H1 (cell line): ENCODE measurements around the gene OSBPL5. TPM values are rescaled to one million over a fixed set of nuclear protein-coding genes. Genes with fewer than 3 reads are reported as not detected.
A peak's percentile ranks its signal among the peaks of the same experiment; 100 is the strongest.

Experiments
- CTCF ChIA-PET: fragments of 300-600 bp; sonication (Branson Sonifier 250); formaldehyde crosslinking; loops from one replicate; lab custom pipeline; 2021; ENCODE audit not compliant: partially characterized antibody; lab: Charles Lee
- POLR2A ChIA-PET: fragments of 300-600 bp; sonication (Branson Sonifier 250); formaldehyde crosslinking; loops from one replicate; lab custom pipeline; 2021; ENCODE audit warnings: inconsistent platforms; ENCODE audit not compliant: partially characterized antibody; lab: Charles Lee
- DNase-seq, 2 experiments: peaks; one replicate each; pipeline versions ENCODE4 v3.0.0 to v3.0.0-alpha.2; 2010 to 2022; ENCODE audit warnings: low spot score in 2 of 2, low read depth in 1 of 2, mixed read lengths in 1 of 2
- FAIRE-seq: peaks from 2 replicates; lab custom pipeline; 2011; peaks lifted over from hg19 to GRCh38; lab: Jason Lieb, UNC
- H2AFZ ChIP-seq: 2 replicates; pipeline ENCODE4 v1.8.1; 2012; ENCODE audit warnings: low read length, inconsistent platforms
- H2AK5ac ChIP-seq: 2 replicates; pipeline ENCODE4 v1.6.1; 2013; ENCODE audit warnings: low read depth, low read length
- H2BK120ac ChIP-seq: replicated peaks from 2 replicates; pipeline ENCODE3; 2013; ENCODE audit warnings: low read depth, low read length, inconsistent platforms
- H2BK12ac ChIP-seq: 2 replicates; pipeline ENCODE4 v1.6.1; 2013; ENCODE audit warnings: low read depth, low read length
- H2BK15ac ChIP-seq: 2 replicates; pipeline ENCODE4 v1.6.1; 2013; ENCODE audit warnings: low read length
- H2BK20ac ChIP-seq: 2 replicates; pipeline ENCODE4 v1.6.1; 2013; ENCODE audit warnings: low read length
- H2BK5ac ChIP-seq: 2 replicates; pipeline ENCODE4 v1.6.1; 2013; ENCODE audit warnings: low read depth, low read length
- H3K14ac ChIP-seq: 2 replicates; pipeline ENCODE4 v1.6.1; 2013; ENCODE audit warnings: inconsistent platforms; ENCODE audit not compliant: insufficient read length
- H3K18ac ChIP-seq: 2 replicates; pipeline ENCODE4 v1.6.1; 2013; ENCODE audit warnings: low read length; ENCODE audit errors: extremely low read depth
- H3K23ac ChIP-seq: 2 replicates; pipeline ENCODE4 v1.6.1; 2013; ENCODE audit warnings: inconsistent platforms; ENCODE audit not compliant: insufficient read length
- H3K23me2 ChIP-seq: 2 replicates; pipeline ENCODE4 v1.6.1; 2013; ENCODE audit warnings: low read depth, low read length
- H3K27ac ChIP-seq: 2 replicates; pipeline ENCODE4 v1.6.1; 2011; ENCODE audit warnings: low read depth, low read length, inconsistent platforms
- H3K27me3 ChIP-seq, 4 experiments: replicated peaks in 1 of 4; 1 replicate in 1 of 4; 2 replicates in 3 of 4; pipeline versions ENCODE4 v1.6.1 to v1.8.1; 2011 to 2013; ENCODE audit warnings: low read length in 3 of 4, mild to moderate bottlenecking in 3 of 4, inconsistent platforms in 2 of 4, mixed read lengths in 2 of 4, moderate library complexity in 1 of 4; ENCODE audit not compliant: control insufficient read depth in 3 of 4, insufficient read depth in 3 of 4; ENCODE audit errors: extremely low read depth in 1 of 4
- H3K36me3 ChIP-seq, 4 experiments: 2 replicates each; pipeline versions ENCODE4 v1.6.1 to v1.8.1; 2011 to 2013; ENCODE audit warnings: mild to moderate bottlenecking in 4 of 4, low read length in 3 of 4, moderate library complexity in 2 of 4, control low read depth in 1 of 4, inconsistent platforms in 1 of 4; ENCODE audit not compliant: insufficient read depth in 4 of 4, control insufficient read depth in 2 of 4
- H3K4ac ChIP-seq: replicated peaks from 2 replicates; pipeline ENCODE3; 2013; ENCODE audit warnings: low read length, low read depth, mixed read lengths, inconsistent platforms; ENCODE audit not compliant: insufficient read length
- H3K4me1 ChIP-seq, 4 experiments: replicated peaks in 1 of 4; 1 replicate in 1 of 4; 2 replicates in 3 of 4; pipeline versions ENCODE4 v1.6.1 to v1.8.1; 2011 to 2013; ENCODE audit warnings: low read length in 3 of 4, inconsistent platforms in 2 of 4, mixed read lengths in 1 of 4; ENCODE audit not compliant: insufficient read depth in 4 of 4, control insufficient read depth in 3 of 4
- H3K4me2 ChIP-seq, 2 experiments: 2 replicates each; pipeline versions ENCODE4 v1.6.1 to v1.8.1; 2011 to 2013; ENCODE audit warnings: low read depth in 2 of 2, low read length in 2 of 2, control low read depth in 1 of 2, inconsistent platforms in 1 of 2, mild to moderate bottlenecking in 1 of 2; ENCODE audit not compliant: insufficient read depth in 1 of 2
- H3K4me3 ChIP-seq, 4 experiments: fragments of 200-600, 300-600 bp in 1 of 4; sonication (generic), shearing (Covaris generic), sonication (Bioruptor Twin) in 1 of 4; 2 replicates each; pipeline versions ENCODE4 v1.5.1 to v1.8.1; 2011 to 2016; ENCODE audit warnings: low read length in 4 of 4, low read depth in 3 of 4, control low read depth in 2 of 4, inconsistent platforms in 2 of 4, mild to moderate bottlenecking in 2 of 4, mixed read lengths in 1 of 4, moderate library complexity in 1 of 4; ENCODE audit not compliant: insufficient read depth in 2 of 4; ENCODE audit errors: extremely low read depth in 1 of 4
- H3K56ac ChIP-seq: replicated peaks from 2 replicates; pipeline ENCODE3; 2013; ENCODE audit warnings: low read depth, mild to moderate bottlenecking, mixed read lengths, low read length, inconsistent platforms; ENCODE audit not compliant: insufficient read length
- H3K79me1 ChIP-seq: 2 replicates; pipeline ENCODE4 v1.6.1; 2013; ENCODE audit warnings: low read depth, low read length, control low read depth
- H3K79me2 ChIP-seq, 2 experiments: 2 replicates each; pipeline versions ENCODE4 v1.6.1 to v1.8.1; 2012 to 2013; ENCODE audit warnings: low read length in 2 of 2, mild to moderate bottlenecking in 2 of 2, inconsistent platforms in 1 of 2; ENCODE audit not compliant: insufficient read depth in 2 of 2, control insufficient read depth in 1 of 2
- H3K9ac ChIP-seq, 4 experiments: replicated peaks in 1 of 4; 1 replicate in 1 of 4; 2 replicates in 3 of 4; pipeline versions ENCODE4 v1.6.1 to v1.8.1; 2011 to 2013; ENCODE audit warnings: low read depth in 3 of 4, low read length in 3 of 4, control low read depth in 2 of 4, mild to moderate bottlenecking in 2 of 4, moderate library complexity in 2 of 4, inconsistent platforms in 1 of 4; ENCODE audit errors: extremely low read depth in 1 of 4
- H3K9me3 ChIP-seq, 2 experiments: 2 replicates each; pipeline versions ENCODE4 v1.6.1 to v1.8.1; 2012 to 2013; ENCODE audit warnings: mild to moderate bottlenecking in 2 of 2, moderate library complexity in 2 of 2, control low read depth in 1 of 2, inconsistent platforms in 1 of 2, low read depth in 1 of 2, low read length in 1 of 2, mixed read lengths in 1 of 2; ENCODE audit not compliant: insufficient read depth in 2 of 2
- H4K20me1 ChIP-seq, 2 experiments: replicated peaks in 1 of 2; 2 replicates each; pipeline versions ENCODE3 to v1.8.1; 2011 to 2013; ENCODE audit warnings: inconsistent platforms in 2 of 2, low read length in 2 of 2, mild to moderate bottlenecking in 1 of 2; ENCODE audit not compliant: insufficient read depth in 2 of 2, control insufficient read depth in 1 of 2
- H4K5ac ChIP-seq: 2 replicates; pipeline ENCODE4 v1.6.1; 2013; ENCODE audit warnings: low read length, low read depth, mixed read lengths, inconsistent platforms; ENCODE audit not compliant: insufficient read length
- H4K8ac ChIP-seq: 2 replicates; pipeline ENCODE4 v1.8.0; 2013; ENCODE audit warnings: mild to moderate bottlenecking, moderate library complexity, low read length, inconsistent platforms; ENCODE audit not compliant: insufficient read depth; ENCODE audit errors: extremely low read depth
- H4K91ac ChIP-seq: replicated peaks from 2 replicates; pipeline ENCODE3; 2013; ENCODE audit warnings: low read length, mixed read lengths, inconsistent platforms; ENCODE audit not compliant: insufficient read length
- CHD2 ChIP-seq: IDR thresholded peaks from 2 replicates; pipeline ENCODE4 v1.6.1; 2012; ENCODE audit warnings: low read length, improper control_type of control experiment
- EZH2 ChIP-seq: fragments of 200-600 bp; sonication (generic); IDR thresholded peaks from 2 replicates; pipeline ENCODE4 v1.7.1; 2012; ENCODE audit warnings: low read depth, mild to moderate bottlenecking, moderate library complexity, low read length, inconsistent platforms; ENCODE audit not compliant: severe bottlenecking
- GABPA ChIP-seq: IDR thresholded peaks from 2 replicates; pipeline ENCODE4 v1.6.1; 2011; ENCODE audit warnings: mild to moderate bottlenecking, low read length, moderate library complexity, borderline replicate concordance; ENCODE audit not compliant: insufficient read depth
- SP1 ChIP-seq: IDR thresholded peaks from 2 replicates; pipeline ENCODE4 v1.6.1; 2011; ENCODE audit warnings: low read depth, low read length
- TBP ChIP-seq: IDR thresholded peaks from 2 replicates; pipeline ENCODE4 v1.6.1; 2011; ENCODE audit warnings: low read depth, low read length, improper control_type of control experiment
- WGBS, 2 experiments: shearing (Covaris generic) in 1 of 2; methylation state at CpG; one replicate each; pipeline versions ENCODE4 v1.1.6 to v1.1.7; 2013 to 2015; ENCODE audit warnings: low lambda C conversion rate in 2 of 2, mixed read lengths in 2 of 2, inconsistent platforms in 1 of 2, low coverage in 1 of 2, missing lambda C conversion rate in 1 of 2; ENCODE audit not compliant: insufficient replicate concordance in 2 of 2, insufficient coverage in 1 of 2, insufficient read length in 1 of 2; ENCODE audit errors: extremely low coverage in 1 of 2, missing lambda C conversion rate in 1 of 2; 5-methylcytosine and 5-hydroxymethylcytosine counted together
- polyA plus RNA-seq, 7 experiments: library from polyadenylated mRNA; depleted of rRNA in 3 of 7; stranded (reverse) in 5 of 7; unstranded in 2 of 7; fragments of >200 nt in 5 of 7; fragments of 200-250 nt in 2 of 7; gene quantifications; 1 replicate in 5 of 7; 2 replicates in 1 of 7; 4 replicates in 1 of 7; pipeline versions ENCODE4 v1.2.1 to v1.2.3, GENCODE V29; 2011 to 2013; ENCODE audit warnings: missing spikeins in 2 of 7, mixed read lengths in 2 of 7
- total RNA-seq: library from RNA; stranded (reverse); fragmentation: NEBNext Ultra II Directional; extraction: Animal tissue kit (Norgen Biotek cat#: 25700); gene quantifications from 2 replicates; pipeline ENCODE4 v1.2.1, GENCODE V29; 2021
- TF ChIP-seq, protein P1 (sequence below): IDR thresholded peaks from 2 replicates; pipeline ENCODE4 v1.6.1; 2012; ENCODE audit warnings: inconsistent platforms
- TF ChIP-seq, protein P2 (sequence below), 3 experiments: IDR thresholded peaks; 1 replicate in 2 of 3; 2 replicates in 1 of 3; pipeline versions ENCODE4 v1.5.1 to v1.6.1; 2011; ENCODE audit warnings: low read length in 3 of 3, mild to moderate bottlenecking in 3 of 3, inconsistent platforms in 2 of 3, low read depth in 1 of 3, moderate library complexity in 1 of 3; ENCODE audit not compliant: insufficient read depth in 1 of 3; ENCODE audit errors: control extremely low read depth in 1 of 3

OSBPL5 gene
- total and polyA plus RNA-seq, 2 of the 8 experiments (the other 6 are each of a cell fraction or from before 2014, with no cell fraction given): 3.4 to 9.9 TPM

DNA sequence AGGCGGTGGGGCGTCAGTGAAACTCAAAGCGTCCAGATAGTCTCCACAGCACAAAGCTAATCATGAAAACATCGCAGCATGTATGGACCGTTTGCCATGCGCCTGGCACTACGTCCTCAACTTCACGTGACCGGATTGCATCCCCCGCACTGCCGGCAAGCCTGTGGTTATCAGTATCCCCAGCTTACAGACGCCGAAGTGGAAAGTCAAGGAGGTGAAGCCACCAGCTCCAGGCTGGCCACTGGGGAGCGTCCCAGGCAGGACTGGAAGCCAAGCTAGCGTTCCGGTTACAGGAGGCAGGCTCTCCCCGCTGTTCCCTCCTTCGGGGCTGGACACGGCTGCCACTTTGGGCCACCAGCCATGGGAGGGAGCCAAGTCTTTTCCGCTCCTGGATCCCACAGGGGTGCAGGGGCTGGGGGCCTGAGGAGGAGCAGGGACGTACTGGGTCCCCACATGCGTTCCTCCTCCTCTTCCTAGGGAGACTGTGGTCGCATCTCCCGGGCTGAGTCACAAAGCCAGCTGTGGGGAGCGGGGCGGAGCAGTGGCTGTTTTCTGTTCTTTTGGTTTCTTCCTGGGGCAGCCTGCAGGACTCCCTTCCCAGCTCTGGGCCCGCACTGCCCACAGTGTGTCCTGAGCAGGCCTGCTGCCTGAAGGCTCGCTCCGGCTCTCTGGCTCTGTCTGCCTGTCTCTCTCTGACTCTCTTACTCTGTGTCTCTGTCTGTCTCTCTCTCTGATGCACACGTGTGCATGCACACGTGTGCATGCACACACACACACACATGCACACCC lies 4.3 kb upstream of the OSBPL5 start:
- WGBS, 2 experiments: 56% methylated on average over 29 of the region's 31 CpGs; no CpG with 5 or more reads in 1 of the 2 experiments
- Histone ChIP-seq H4K20me1 (peaks cover 0 to 9% of the 10 kb centered on the region in 2 experiments), H3K4me2 (peak overlapping the region; percentile 11 to 54; a peak in 3 of 4 replicates), H2BK15ac (peak overlapping the region; percentile 95; the same call in 1 of the 2 replicates), H4K5ac (no peak overlapping the region), H4K8ac (peak overlapping the region; percentile 42; the same call in 1 of the 2 replicates), H3K27me3 (peaks cover 0 to 25% (median 14%) of the 10 kb centered on the region in 4 experiments; a peak in 6 of 7 replicates), H2AFZ (peak overlapping the region; percentile 89), H2BK5ac (peak overlapping the region; percentile 46; the same call in 1 of the 2 replicates), H3K23me2 (peaks cover 14% of the 10 kb centered on the region; the same call in 1 of the 2 replicates), H2BK12ac (peak overlapping the region; percentile 21; the same call in 1 of the 2 replicates), H3K56ac (no peak overlapping the region), H3K4me1 (peaks cover 0 to 16% (median 5%) of the 10 kb centered on the region in 4 experiments; a peak in 6 of 7 replicates), H3K4ac (no peak overlapping the region), H2AK5ac (no peak overlapping the region), H3K79me1 (no peaks in the 10 kb centered on the region; the same call in 1 of the 2 replicates), H3K4me3 (peak overlapping the region in 2 of 4 experiments; percentile 12 to 36; a peak in 2 of 8 replicates), H4K91ac (no peak overlapping the region), H3K36me3 (no peaks in the 10 kb centered on the region; a peak in 1 of 8 replicates), H3K79me2 (no peaks in the 10 kb centered on the region), H3K9ac (no peak overlapping the region; a peak in 1 of 7 replicates), H2BK20ac (peak overlapping the region; percentile 74; the same call in 1 of the 2 replicates), H3K14ac (no peak overlapping the region), H3K9me3 (no peaks in the 10 kb centered on the region), H2BK120ac (no peak overlapping the region), H3K23ac (no peak overlapping the region), H3K18ac (peak overlapping the region; percentile 21; the same call in 1 of the 2 replicates), H3K27ac (no peak overlapping the region)
- ChIA-PET POLR2A (interaction anchor here (0.5 to 1.6 kb wide), 3 partner anchors 9 to 209 kb away, joined by 3 to 4 read pairs (median 3); no protein-coding TSS in a partner anchor), CTCF (interaction anchor here (0.8 to 3.0 kb wide), 18 partner anchors 9 to 55 kb away, joined by 3 to 14 read pairs (median 4); no protein-coding TSS in a partner anchor)
- DNase-seq: no peak
- no peak for FAIRE-seq
- TF ChIP-seq, protein P1, sequence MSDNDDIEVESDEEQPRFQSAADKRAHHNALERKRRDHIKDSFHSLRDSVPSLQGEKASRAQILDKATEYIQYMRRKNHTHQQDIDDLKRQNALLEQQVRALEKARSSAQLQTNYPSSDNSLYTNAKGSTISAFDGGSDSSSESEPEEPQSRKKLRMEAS: peak; percentile 63
- TF ChIP-seq CHD2 (no peak), GABPA (0 out of 2 replicates have a peak, but pooled peaks have one; percentile 28), TBP (peak; percentile 61; the same call in 1 of the 2 replicates), SP1 (no peak), EZH2 (peak; percentile 53)
- TF ChIP-seq, protein P2, sequence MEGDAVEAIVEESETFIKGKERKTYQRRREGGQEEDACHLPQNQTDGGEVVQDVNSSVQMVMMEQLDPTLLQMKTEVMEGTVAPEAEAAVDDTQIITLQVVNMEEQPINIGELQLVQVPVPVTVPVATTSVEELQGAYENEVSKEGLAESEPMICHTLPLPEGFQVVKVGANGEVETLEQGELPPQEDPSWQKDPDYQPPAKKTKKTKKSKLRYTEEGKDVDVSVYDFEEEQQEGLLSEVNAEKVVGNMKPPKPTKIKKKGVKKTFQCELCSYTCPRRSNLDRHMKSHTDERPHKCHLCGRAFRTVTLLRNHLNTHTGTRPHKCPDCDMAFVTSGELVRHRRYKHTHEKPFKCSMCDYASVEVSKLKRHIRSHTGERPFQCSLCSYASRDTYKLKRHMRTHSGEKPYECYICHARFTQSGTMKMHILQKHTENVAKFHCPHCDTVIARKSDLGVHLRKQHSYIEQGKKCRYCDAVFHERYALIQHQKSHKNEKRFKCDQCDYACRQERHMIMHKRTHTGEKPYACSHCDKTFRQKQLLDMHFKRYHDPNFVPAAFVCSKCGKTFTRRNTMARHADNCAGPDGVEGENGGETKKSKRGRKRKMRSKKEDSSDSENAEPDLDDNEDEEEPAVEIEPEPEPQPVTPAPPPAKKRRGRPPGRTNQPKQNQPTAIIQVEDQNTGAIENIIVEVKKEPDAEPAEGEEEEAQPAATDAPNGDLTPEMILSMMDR (IDR thresholded peaks at IDR 0.05; ENCODE audit: control extremely low read depth in 1 of 3, insufficient read depth in 1 of 3, low read depth in 1 of 3, low read length in 3 of 3): peak in 2 of 3 experiments; percentile 30 to 31; a peak in 3 of 4 replicates
